ENCODE results near the gene PLAU. TPM values are rescaled to one million over a fixed set of nuclear protein-coding genes. Genes with fewer than 3 reads are reported as not detected.
A peak's percentile ranks its signal among the peaks of the same experiment; 100 is the strongest.

PLAU gene
- total and polyA plus RNA-seq, 9 of the 15 experiments (the other 6 are each of a cell fraction or from before 2014, with no cell fraction given): 2.1 to 16.9 (median 3.3) TPM

- TF ChIP-seq ZNF23 (CRISPR knock-in tag; IDR thresholded peaks at IDR 0.05): no peak
- TF ChIP-seq POLR3G (IDR thresholded peaks at IDR 0.05; ENCODE audit: extremely low read depth, insufficient read length, insufficient replicate concordance): no peak
- no peak for TF ChIP-seq BACH1 (tag; IDR thresholded peaks at IDR 0.05)
- no peak for TF ChIP-seq ZFX (CRISPR knock-in tag; IDR thresholded peaks at IDR 0.05)
- no peak for TF ChIP-seq ZBTB26 (CRISPR knock-in tag; IDR thresholded peaks at IDR 0.05)
- TF ChIP-seq ZFP1 (CRISPR knock-in tag; IDR thresholded peaks at IDR 0.05): no peak
- TF ChIP-seq SMAD4 (CRISPR knock-in tag; conservative IDR thresholded peaks at IDR 0.05): no peak
- TF ChIP-seq ZNF3 (CRISPR knock-in tag; IDR thresholded peaks at IDR 0.05): no peak
- TF ChIP-seq POLR2AphosphoS5 (IDR thresholded peaks at IDR 0.05; ENCODE audit: control insufficient read depth, insufficient read depth, low read depth, low read length): no peak
- no peak for TF ChIP-seq ZNF592 (IDR thresholded peaks at IDR 0.05)
- no peak for TF ChIP-seq ZNF449 (CRISPR knock-in tag; IDR thresholded peaks at IDR 0.05)
- no peak for TF ChIP-seq ZNF589 (CRISPR knock-in tag; IDR thresholded peaks at IDR 0.05; ENCODE audit: low read depth)
- TF ChIP-seq SRSF3 (IDR thresholded peaks at IDR 0.05; ENCODE audit: insufficient read depth, low read length): no peak
- no peak for TF ChIP-seq PCBP2 (IDR thresholded peaks at IDR 0.05; ENCODE audit: low read depth, low read length, poor library complexity, severe bottlenecking)
- TF ChIP-seq FOXK2 (conservative IDR thresholded peaks at IDR 0.05 in 1 of 2, IDR thresholded peaks at IDR 0.05 in 1 of 2; ENCODE audit: low read depth in 2 of 2): no peak
- no peak for TF ChIP-seq ETS1 (conservative IDR thresholded peaks at IDR 0.05; ENCODE audit: control insufficient read depth, low read depth, low read length)
- TF ChIP-seq ZNF583 (CRISPR knock-in tag; IDR thresholded peaks at IDR 0.05): no peak
- peak; percentile 83 for TF ChIP-seq RAD51 (IDR thresholded peaks at IDR 0.05; ENCODE audit: borderline replicate concordance, low read depth)
- TF ChIP-seq RHOXF2B (CRISPR knock-in tag; conservative IDR thresholded peaks at IDR 0.05): no peak
These were observed 6.0 kb downstream of the PLAU start (continued) for GRCh38 chr10:73916761-73917470.

Measured in K562 (cell line).